ENCODE data around the gene IER5.

IER5 gene

GRCh38 chr1:181103399-181103798, 14.9 kb downstream of the IER5 start:
- intact Hi-C loops (cut with DNase I; ENCODE audit: low total_unique reads), result no loop called here
- Histone ChIP-seq H3K4me3 (no peak overlapping the region), H3K27ac (no peak overlapping the region), H3K36me3 (no peaks in the 10 kb centered on the region), H3K27me3 (no peaks in the 10 kb centered on the region), H3K4me1 (peaks cover 0 to 30% (median 20%) of the 10 kb centered on the region in 4 donors), H3K9me3 (no peaks in the 10 kb centered on the region)
- TF ChIP-seq CTCF (IDR thresholded peaks at IDR 0.05), result no peak
- peak in 1 of 2 donors; percentile 10 for DNase-seq

GRCh38 chr1:181104042-181104789, 15.7 kb downstream of the IER5 start:
- intact Hi-C loops (cut with DNase I; ENCODE audit: low total_unique reads), result no loop called here
- Histone ChIP-seq H3K36me3 (no peaks in the 10 kb centered on the region), H3K4me1 (peaks cover 0 to 25% (median 17%) of the 10 kb centered on the region in 4 donors), H3K27ac (peak overlapping the region; percentile 78 to 81), H3K9me3 (no peaks in the 10 kb centered on the region), H3K4me3 (peak overlapping the region; percentile 74 to 85), H3K27me3 (no peaks in the 10 kb centered on the region)
- TF ChIP-seq CTCF (IDR thresholded peaks at IDR 0.05), result peak in 1 of 2 experiments; percentile 23
- no peak for DNase-seq

GRCh38 chr1:181104790-181105133, 16.3 kb downstream of the IER5 start:
- TF ChIP-seq CTCF (IDR thresholded peaks at IDR 0.05), result peak in 1 of 2 experiments; percentile 40
- H3K36me3 ChIP-seq, result no peaks in the 10 kb centered on the region
- DNase-seq, result peak in 1 of 2 donors; percentile 76
- peaks cover 0 to 20% (median 11%) of the 10 kb centered on the region in 4 donors for H3K4me1 ChIP-seq
- intact Hi-C loops (cut with DNase I; ENCODE audit: low total_unique reads), result no loop called here
- H3K9me3 ChIP-seq, result no peaks in the 10 kb centered on the region
- H3K27me3 ChIP-seq, result no peaks in the 10 kb centered on the region
- peak overlapping the region; percentile 74 to 85 for H3K4me3 ChIP-seq
- H3K27ac ChIP-seq, result peak overlapping the region; percentile 78 to 81

- Histone ChIP-seq H3K4me3 (peak overlapping the region; percentile 74 to 85), H3K4me1 (peaks cover 0 to 18% (median 7%) of the 10 kb centered on the region in 4 donors), H3K9me3 (no peaks in the 10 kb centered on the region), H3K27me3 (no peaks in the 10 kb centered on the region), H3K27ac (peak overlapping the region; percentile 78 to 81), H3K36me3 (no peaks in the 10 kb centered on the region)
- peak; percentile 94 to 97 for DNase-seq
- intact Hi-C loops (cut with DNase I; ENCODE audit: low total_unique reads), result no loop called here
- no peak for TF ChIP-seq CTCF (IDR thresholded peaks at IDR 0.05)
These were observed 16.9 kb downstream of the IER5 start for GRCh38 chr1:181105134-181106021.

- DNase-seq, result peak in 1 of 2 donors; percentile 10
- peaks cover 0 to 18% (median 6%) of the 10 kb centered on the region in 4 donors for H3K4me1 ChIP-seq
These were observed 17.5 kb downstream of the IER5 start for GRCh38 chr1:181106022-181106312.

More at GRCh38 chr1:181106022-181106312, 17.5 kb downstream of the IER5 start:
- Histone ChIP-seq H3K27ac (peak overlapping the region; percentile 60 to 67), H3K4me3 (peak overlapping the region; percentile 74 to 85), H3K9me3 (no peaks in the 10 kb centered on the region), H3K36me3 (no peaks in the 10 kb centered on the region), H3K27me3 (no peaks in the 10 kb centered on the region)
- intact Hi-C loops (cut with DNase I; ENCODE audit: low total_unique reads), result no loop called here
- no peak for TF ChIP-seq CTCF (IDR thresholded peaks at IDR 0.05)
